Vagina (tissue), 2 donors: Measurements from ENCODE around the gene ETS1.

Experiments
- POLR2A ChIP-seq, 2 donors: fragments of 450-650 bp; IDR thresholded peaks; one replicate each; pipeline ENCODE4 v1.6.1; 2017; ENCODE audit warnings: antibody characterized with exemption in 2 of 2, mild to moderate bottlenecking in 2 of 2, moderate library complexity in 2 of 2
- TF ChIP-seq, protein P1 (sequence below), 3 experiments: fragments of 450-650 bp in 2 of 3; fragments of 200-600 bp in 1 of 3; sonication (generic) in 1 of 3; IDR thresholded peaks; one replicate each; pipeline ENCODE4 v1.5.1; 2017 to 2019; ENCODE audit warnings: antibody characterized with exemption in 3 of 3, mild to moderate bottlenecking in 2 of 3, moderate library complexity in 2 of 3

GRCh38 chr11:128483211-128483788 lies 104.1 kb downstream of the ETS1 start:
- TF ChIP-seq, protein P1, sequence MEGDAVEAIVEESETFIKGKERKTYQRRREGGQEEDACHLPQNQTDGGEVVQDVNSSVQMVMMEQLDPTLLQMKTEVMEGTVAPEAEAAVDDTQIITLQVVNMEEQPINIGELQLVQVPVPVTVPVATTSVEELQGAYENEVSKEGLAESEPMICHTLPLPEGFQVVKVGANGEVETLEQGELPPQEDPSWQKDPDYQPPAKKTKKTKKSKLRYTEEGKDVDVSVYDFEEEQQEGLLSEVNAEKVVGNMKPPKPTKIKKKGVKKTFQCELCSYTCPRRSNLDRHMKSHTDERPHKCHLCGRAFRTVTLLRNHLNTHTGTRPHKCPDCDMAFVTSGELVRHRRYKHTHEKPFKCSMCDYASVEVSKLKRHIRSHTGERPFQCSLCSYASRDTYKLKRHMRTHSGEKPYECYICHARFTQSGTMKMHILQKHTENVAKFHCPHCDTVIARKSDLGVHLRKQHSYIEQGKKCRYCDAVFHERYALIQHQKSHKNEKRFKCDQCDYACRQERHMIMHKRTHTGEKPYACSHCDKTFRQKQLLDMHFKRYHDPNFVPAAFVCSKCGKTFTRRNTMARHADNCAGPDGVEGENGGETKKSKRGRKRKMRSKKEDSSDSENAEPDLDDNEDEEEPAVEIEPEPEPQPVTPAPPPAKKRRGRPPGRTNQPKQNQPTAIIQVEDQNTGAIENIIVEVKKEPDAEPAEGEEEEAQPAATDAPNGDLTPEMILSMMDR (IDR thresholded peaks at IDR 0.05), result no peak
- no peak for TF ChIP-seq POLR2A (IDR thresholded peaks at IDR 0.05)
